Subcutaneous adipose tissue (tissue), 4 donors: ENCODE measurements around the gene TNIP2. TPM values are rescaled to one million over a fixed set of nuclear protein-coding genes. Genes with fewer than 3 reads are reported as not detected.

Experiments used
- CTCF ChIP-seq: fragments of 450-650 bp; IDR thresholded peaks from one replicate; pipeline ENCODE4 v1.5.1; 2016; ENCODE audit warnings: low read depth, mild to moderate bottlenecking, control low read depth, antibody characterized with exemption, moderate library complexity
- total RNA-seq, 4 donors: library from RNA; depleted of rRNA; stranded (reverse); fragments of >200 nt; gene quantifications; one replicate each; pipeline ENCODE4 v1.1.0, GENCODE V29; 2016

The TNIP2 gene
- total RNA-seq, 4 donors from 2014 or later, result 25.6 to 88.2 (median 51.5) TPM

- no peak for TF ChIP-seq CTCF
Measured at GRCh38 chr4:2735869-2736268, 20.3 kb downstream of the TNIP2 start.

GRCh38 chr4:2734612-2735011 lies 21.5 kb downstream of the TNIP2 start:
- no peak for TF ChIP-seq CTCF

GRCh38 chr4:2733844-2734574 lies 22.1 kb downstream of the TNIP2 start:
- TF ChIP-seq CTCF, result no peak

- no peak for TF ChIP-seq CTCF
Measured at GRCh38 chr4:2733001-2733843, 22.9 kb downstream of the TNIP2 start.

DNA sequence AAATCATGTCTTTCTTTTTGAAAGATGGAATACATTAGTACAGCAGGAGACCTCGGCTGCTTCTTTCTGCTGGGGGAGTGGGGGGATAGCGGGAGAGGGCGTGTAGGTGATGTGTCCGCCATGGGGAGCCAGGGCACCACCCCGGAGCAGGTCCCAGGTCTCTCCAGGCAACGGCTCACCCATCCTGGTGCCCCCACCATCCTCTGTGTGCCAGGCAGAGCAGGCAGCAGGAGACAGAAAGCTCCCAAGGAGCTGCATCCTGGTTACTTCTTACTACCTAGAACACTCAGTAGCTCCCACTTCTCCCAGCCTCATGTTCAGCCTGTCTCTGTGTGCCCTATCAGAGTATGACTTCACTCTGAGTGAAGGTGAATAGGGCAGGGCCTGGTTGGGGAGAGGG lies 23.6 kb downstream of the TNIP2 start:
- no peak for TF ChIP-seq CTCF

DNA sequence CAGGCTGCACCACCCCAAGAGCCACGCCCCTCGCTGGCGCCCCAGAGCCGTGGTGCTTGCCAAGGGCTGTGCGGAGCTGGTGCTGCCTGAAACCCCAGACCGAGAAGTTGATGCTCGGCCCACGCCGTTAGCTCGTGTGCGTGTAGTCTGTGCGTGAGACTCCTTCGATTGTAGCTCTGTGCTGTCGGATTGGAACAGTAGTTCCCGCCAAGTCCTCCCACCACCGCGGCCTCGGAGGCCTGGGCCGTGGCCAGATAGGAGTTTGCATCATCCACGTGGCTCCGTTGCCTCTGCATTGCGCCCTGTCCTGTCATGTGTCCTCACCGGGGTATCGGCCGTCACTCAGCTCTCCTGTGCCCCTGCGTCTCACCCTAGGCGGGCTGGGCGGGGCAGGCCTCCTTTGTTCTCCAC lies 24.2 kb downstream of the TNIP2 start:
- TF ChIP-seq CTCF, result no peak

GRCh38 chr4:2729533-2729875 lies 26.6 kb downstream of the TNIP2 start:
- TF ChIP-seq CTCF, result no peak
